Caco-2 (cell line): ENCODE results near the gene TRAK1. TPM values are rescaled to one million over a fixed set of nuclear protein-coding genes. Genes with fewer than 3 reads are reported as not detected.

Experiments
- BruUV-seq: library from RNA; stranded (reverse); fragments of 400-500 nt; replicated peaks from 2 replicates; lab custom pipeline; 2021; lab: Mats Ljungman, UMichigan
- CTCF ChIA-PET: fragments of 300-600 bp; sonication (Branson Sonifier 250); formaldehyde crosslinking; loops from one replicate; lab custom pipeline; 2022; ENCODE audit warnings: antibody characterized with exemption; lab: Charles Lee
- POLR2A ChIA-PET: fragments of 300-600 bp; sonication (Branson Sonifier 250); formaldehyde crosslinking; loops from one replicate; lab custom pipeline; 2022; ENCODE audit warnings: antibody characterized with exemption; lab: Charles Lee
- DNase-seq, 2 experiments: peaks; one replicate each; pipeline versions ENCODE4 v3.0.0 to v3.0.0-alpha.2; 2020 to 2022
- H3K27me3 ChIP-seq: replicated peaks from 2 replicates; pipeline ENCODE4 v1.6.0; 2011; ENCODE audit warnings: low read length; ENCODE audit not compliant: control insufficient read depth, insufficient read depth
- H3K36me3 ChIP-seq: 2 replicates; pipeline ENCODE4 v1.5.1; 2011; ENCODE audit warnings: low read length; ENCODE audit not compliant: control insufficient read depth, insufficient read depth
- H3K4me1 ChIP-seq: fragments of 250-450 bp; sonication (Bioruptor Pico); 2 replicates; pipeline ENCODE4 v1.5.1; 2020; ENCODE audit warnings: mild to moderate bottlenecking
- H3K4me3 ChIP-seq: 2 replicates; pipeline ENCODE4 v1.5.1; 2011; ENCODE audit warnings: low read depth, mild to moderate bottlenecking, control low read depth, low read length
- H3K9me3 ChIP-seq: fragments of 250-450 bp; sonication (Bioruptor Pico); 2 replicates; pipeline ENCODE4 v1.5.1; 2020; ENCODE audit warnings: mild to moderate bottlenecking, moderate library complexity
- H3K27ac Mint-ChIP-seq: one replicate; pipeline ENCODE4 v1.8.0; 2022; ENCODE audit warnings: mixed read lengths; ENCODE audit not compliant: unreplicated experiment
- H3K27me3 Mint-ChIP-seq: one replicate; pipeline ENCODE4 v1.8.0; 2022; ENCODE audit warnings: mixed read lengths; ENCODE audit not compliant: insufficient read depth, unreplicated experiment
- H3K36me3 Mint-ChIP-seq: one replicate; pipeline ENCODE4 v1.8.0; 2022; ENCODE audit warnings: mild to moderate bottlenecking, mixed read lengths; ENCODE audit not compliant: insufficient read depth, unreplicated experiment
- H3K4me1 Mint-ChIP-seq: one replicate; pipeline ENCODE4 v1.8.0; 2022; ENCODE audit warnings: low read depth, mixed read lengths; ENCODE audit not compliant: unreplicated experiment
- H3K4me3 Mint-ChIP-seq: one replicate; pipeline ENCODE4 v1.8.0; 2022; ENCODE audit warnings: mild to moderate bottlenecking, moderate library complexity, mixed read lengths; ENCODE audit not compliant: unreplicated experiment
- H3K9me3 Mint-ChIP-seq: one replicate; pipeline ENCODE4 v1.8.0; 2022; ENCODE audit warnings: mixed read lengths; ENCODE audit not compliant: unreplicated experiment
- intact Hi-C: fragments of 100-400 bp; cut with micrococcal nuclease; formaldehyde crosslinking; loops from one replicate; pipeline ENCODE4 v1.10.0; 2022; ENCODE audit not compliant: unreplicated experiment
- total RNA-seq: library from RNA; stranded (reverse); gene quantifications from 2 replicates; pipeline ENCODE4 v1.2.3, GENCODE V29; 2022
- TF ChIP-seq, protein P1 (sequence below), 2 experiments: fragments of 200-600 bp in 1 of 2; IDR thresholded peaks; 1 replicate in 1 of 2; 2 replicates in 1 of 2; pipeline versions ENCODE4 v1.5.1 to v1.8.0; 2011 to 2022; ENCODE audit warnings: antibody characterized with exemption in 1 of 2, control low read depth in 1 of 2, inconsistent platforms in 1 of 2, low read depth in 1 of 2, low read length in 1 of 2, mild to moderate bottlenecking in 1 of 2, moderate library complexity in 1 of 2; ENCODE audit not compliant: insufficient read depth in 1 of 2, severe bottlenecking in 1 of 2, unreplicated experiment in 1 of 2

The TRAK1 gene
- total RNA-seq, 1 experiment from 2014 or later, result 33.3 TPM

DNA sequence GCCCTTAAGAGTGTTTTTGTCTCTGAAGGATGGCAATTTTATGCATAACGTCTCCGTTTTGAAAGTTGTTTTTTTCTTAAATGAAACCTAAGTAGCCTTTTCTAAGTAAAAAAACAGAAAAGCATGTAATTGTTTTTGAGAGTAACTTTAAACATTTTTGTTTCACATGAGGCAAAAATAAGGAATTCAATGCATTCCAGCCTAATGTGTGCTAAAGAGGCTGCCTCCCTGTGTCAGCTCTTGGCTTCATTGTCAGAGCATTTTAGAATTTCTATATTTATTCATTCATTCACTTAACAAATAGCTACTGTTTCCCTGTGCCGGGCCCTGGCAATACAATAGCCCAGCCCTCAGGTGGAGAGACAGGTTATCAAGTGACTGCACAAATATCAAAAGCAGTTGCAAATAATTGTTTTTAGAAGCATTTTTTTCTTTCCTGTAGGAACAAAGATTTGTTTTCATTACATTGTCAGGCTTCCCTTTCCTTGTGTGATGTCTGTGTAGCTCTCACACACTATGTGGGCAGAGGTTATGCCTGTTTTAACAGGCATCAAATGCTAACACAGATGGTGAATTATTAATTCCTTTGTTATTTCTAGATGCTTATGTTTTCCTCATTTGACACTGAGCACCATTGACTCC, 93.0 kb downstream of the TRAK1 start:
- Mint-ChIP-seq H3K36me3 (peaks cover 12% of the 10 kb centered on the region), H3K4me1 (peaks cover 7% of the 10 kb centered on the region), H3K27me3 (no peaks in the 10 kb centered on the region), H3K27ac (no peak overlapping the region), H3K4me3 (no peak overlapping the region), H3K9me3 (no peaks in the 10 kb centered on the region)
- CTCF ChIA-PET, result interaction anchor here (1.2 to 1.3 kb wide), 2 partner anchors 54 to 67 kb away, joined by 3 read pairs; no protein-coding TSS in a partner anchor
- intact Hi-C loops, result no loop called here
- Histone ChIP-seq H3K4me1 (peaks cover 19% of the 10 kb centered on the region), H3K9me3 (no peaks in the 10 kb centered on the region), H3K4me3 (no peak overlapping the region), H3K27me3 (no peaks in the 10 kb centered on the region), H3K36me3 (peaks cover 1% of the 10 kb centered on the region)
- no TSS peak for BruUV-seq
- DNase-seq, result no peak
- TF ChIP-seq, protein P1, sequence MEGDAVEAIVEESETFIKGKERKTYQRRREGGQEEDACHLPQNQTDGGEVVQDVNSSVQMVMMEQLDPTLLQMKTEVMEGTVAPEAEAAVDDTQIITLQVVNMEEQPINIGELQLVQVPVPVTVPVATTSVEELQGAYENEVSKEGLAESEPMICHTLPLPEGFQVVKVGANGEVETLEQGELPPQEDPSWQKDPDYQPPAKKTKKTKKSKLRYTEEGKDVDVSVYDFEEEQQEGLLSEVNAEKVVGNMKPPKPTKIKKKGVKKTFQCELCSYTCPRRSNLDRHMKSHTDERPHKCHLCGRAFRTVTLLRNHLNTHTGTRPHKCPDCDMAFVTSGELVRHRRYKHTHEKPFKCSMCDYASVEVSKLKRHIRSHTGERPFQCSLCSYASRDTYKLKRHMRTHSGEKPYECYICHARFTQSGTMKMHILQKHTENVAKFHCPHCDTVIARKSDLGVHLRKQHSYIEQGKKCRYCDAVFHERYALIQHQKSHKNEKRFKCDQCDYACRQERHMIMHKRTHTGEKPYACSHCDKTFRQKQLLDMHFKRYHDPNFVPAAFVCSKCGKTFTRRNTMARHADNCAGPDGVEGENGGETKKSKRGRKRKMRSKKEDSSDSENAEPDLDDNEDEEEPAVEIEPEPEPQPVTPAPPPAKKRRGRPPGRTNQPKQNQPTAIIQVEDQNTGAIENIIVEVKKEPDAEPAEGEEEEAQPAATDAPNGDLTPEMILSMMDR (IDR thresholded peaks at IDR 0.05; ENCODE audit: insufficient read depth in 1 of 2, low read depth in 1 of 2, low read length in 1 of 2, severe bottlenecking in 1 of 2, unreplicated experiment in 1 of 2), result no peak
- POLR2A ChIA-PET, result no interaction called here

DNA sequence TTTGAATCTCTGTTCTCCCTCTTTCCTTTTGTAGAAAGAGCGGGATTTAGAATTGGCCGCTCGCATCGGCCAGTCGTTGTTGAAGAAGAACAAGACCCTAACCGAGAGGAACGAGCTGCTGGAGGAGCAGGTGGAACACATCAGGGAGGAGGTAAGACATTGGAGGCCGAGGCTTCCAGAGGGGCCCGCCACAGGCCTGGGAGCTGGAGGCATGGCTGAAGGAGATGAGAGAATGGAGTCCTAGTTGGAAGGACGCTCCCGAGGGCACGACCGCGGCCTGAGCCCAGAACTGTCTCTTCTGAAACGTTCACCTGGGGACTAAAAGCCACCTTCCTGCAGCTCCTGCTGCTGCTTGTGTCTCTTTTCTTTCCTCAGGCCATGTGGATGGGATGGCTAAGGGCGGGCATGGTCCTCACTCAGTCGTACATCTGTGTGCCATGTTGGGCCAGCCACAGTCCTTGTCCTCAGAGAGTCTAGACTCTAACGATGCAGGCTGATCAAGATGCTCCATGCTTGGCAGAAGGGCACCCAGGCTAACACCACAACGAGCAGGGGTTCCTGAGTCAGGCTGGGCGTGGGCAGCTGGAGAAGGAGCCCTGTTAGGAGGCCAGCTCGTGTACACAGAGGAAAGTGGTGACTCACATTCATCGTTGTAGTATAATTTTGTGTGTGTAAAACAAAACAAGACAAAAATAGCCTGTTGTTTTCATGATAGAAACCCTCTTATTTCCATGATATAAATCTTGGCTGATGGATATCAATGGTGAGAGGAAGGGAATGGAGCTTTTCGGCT, 93.7 kb downstream of the TRAK1 start:
- H3K4me1 ChIP-seq, result peaks cover 12% of the 10 kb centered on the region
- H3K4me3 Mint-ChIP-seq, result no peak overlapping the region
- H3K36me3 Mint-ChIP-seq, result peaks cover 18% of the 10 kb centered on the region
- peaks cover 1% of the 10 kb centered on the region for H3K36me3 ChIP-seq
- no peaks in the 10 kb centered on the region for H3K9me3 ChIP-seq
- H3K27ac Mint-ChIP-seq, result no peak overlapping the region
- H3K9me3 Mint-ChIP-seq, result no peaks in the 10 kb centered on the region
- H3K27me3 Mint-ChIP-seq, result no peaks in the 10 kb centered on the region
- no peak overlapping the region for H3K4me3 ChIP-seq
- CTCF ChIA-PET, result interaction anchor here (0.7 to 1.3 kb wide), 3 partner anchors 16 to 67 kb away, joined by 3 read pairs; no protein-coding TSS in a partner anchor
- H3K4me1 Mint-ChIP-seq, result no peaks in the 10 kb centered on the region
- BruUV-seq, result no TSS peak
- no peaks in the 10 kb centered on the region for H3K27me3 ChIP-seq
- TF ChIP-seq, protein P1 (IDR thresholded peaks at IDR 0.05; ENCODE audit: insufficient read depth in 1 of 2, low read depth in 1 of 2, low read length in 1 of 2, severe bottlenecking in 1 of 2, unreplicated experiment in 1 of 2), result no peak
- POLR2A ChIA-PET, result no interaction called here
- DNase-seq, result no peak
- intact Hi-C loops, result no loop called here

DNA sequence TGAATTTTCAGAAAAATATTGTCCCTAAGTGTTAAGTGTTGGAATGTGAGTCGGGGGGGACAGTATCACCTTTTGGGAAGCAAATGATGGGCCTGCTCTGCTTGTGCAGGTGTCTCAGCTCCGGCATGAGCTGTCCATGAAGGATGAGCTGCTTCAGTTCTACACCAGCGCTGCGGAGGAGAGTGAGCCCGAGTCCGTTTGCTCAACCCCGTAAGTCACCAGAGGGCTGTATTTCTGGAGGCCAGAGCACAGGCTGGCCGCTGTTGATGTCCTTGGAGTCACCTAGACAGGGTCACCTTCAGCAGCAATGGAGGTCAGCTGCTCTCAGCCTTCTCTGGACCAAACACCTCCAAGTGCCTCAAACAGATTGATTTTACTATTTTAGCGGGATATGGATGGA, 96.8 kb downstream of the TRAK1 start:
- peaks cover 7% of the 10 kb centered on the region for H3K4me1 ChIP-seq
- TF ChIP-seq, protein P1 (IDR thresholded peaks at IDR 0.05; ENCODE audit: insufficient read depth in 1 of 2, low read depth in 1 of 2, low read length in 1 of 2, severe bottlenecking in 1 of 2, unreplicated experiment in 1 of 2), result no peak
- no peak for DNase-seq
- no peaks in the 10 kb centered on the region for H3K27me3 ChIP-seq
- H3K27me3 Mint-ChIP-seq, result no peaks in the 10 kb centered on the region
- H3K9me3 Mint-ChIP-seq, result no peaks in the 10 kb centered on the region
- CTCF ChIA-PET, result interaction anchor here (5.2 kb wide), 1 partner anchor 69 kb away, joined by 183 read pairs; no protein-coding TSS in a partner anchor
- no TSS peak for BruUV-seq
- H3K4me3 ChIP-seq, result no peak overlapping the region
- H3K27ac Mint-ChIP-seq, result peak overlapping the region; percentile 8
- peaks cover 5% of the 10 kb centered on the region for H3K36me3 ChIP-seq
- intact Hi-C loops, result no loop called here
- POLR2A ChIA-PET, result no interaction called here
- H3K4me1 Mint-ChIP-seq, result no peaks in the 10 kb centered on the region
- no peaks in the 10 kb centered on the region for H3K9me3 ChIP-seq
- no peak overlapping the region for H3K4me3 Mint-ChIP-seq
- H3K36me3 Mint-ChIP-seq, result peaks cover 38% of the 10 kb centered on the region
